Inferior parietal cortex (tissue), 1 donor: Measurements from ENCODE around the gene COG5.

Experiments
- DNase-seq: peaks from one replicate; pipeline ENCODE4 v3.0.0-alpha.2; 2016; ENCODE audit errors: extremely low spot score

COG5 gene

GRCh38 chr7:107563775-107564552, at the start of gene COG5, which contains the start of gene DUS4L:
TSS of gene COG5 (minus strand) at chr7:107563920. CDS start at chr7:107563896, 24 bp downstream.
TSS of gene DUS4L (plus strand) at chr7:107563971. CDS start at chr7:107567071, 3,100 bp downstream.
- peak; percentile 82 for DNase-seq

- no peak for DNase-seq
Observed at GRCh38 chr7:107613439-107613838, 49.7 kb upstream of the COG5 start.

GRCh38 chr7:107610323-107610722, 46.6 kb upstream of the COG5 start:
- DNase-seq: no peak

- DNase-seq: no peak
Observed at GRCh38 chr7:107609811-107610261, 46.1 kb upstream of the COG5 start.

GRCh38 chr7:107606303-107606702, 42.6 kb upstream of the COG5 start:
- no peak for DNase-seq

- peak; percentile 69 for DNase-seq
Observed at GRCh38 chr7:107605218-107605815, 41.6 kb upstream of the COG5 start.

GRCh38 chr7:107600816-107601215, 37.1 kb upstream of the COG5 start:
- DNase-seq: no peak

- DNase-seq: no peak
Observed at GRCh38 chr7:107599262-107599661, 35.5 kb upstream of the COG5 start.

GRCh38 chr7:107597953-107598352, 34.2 kb upstream of the COG5 start:
- DNase-seq: no peak

GRCh38 chr7:107597582-107597916, 33.8 kb upstream of the COG5 start:
- no peak for DNase-seq

- no peak for DNase-seq
Observed at GRCh38 chr7:107596881-107597581, 33.3 kb upstream of the COG5 start.

GRCh38 chr7:107594961-107595737, 31.4 kb upstream of the COG5 start:
- no peak for DNase-seq

GRCh38 chr7:107593025-107593410, 29.3 kb upstream of the COG5 start:
- no peak for DNase-seq

GRCh38 chr7:107592361-107593024, 28.8 kb upstream of the COG5 start:
- no peak for DNase-seq

GRCh38 chr7:107591421-107591820, 27.7 kb upstream of the COG5 start:
- no peak for DNase-seq

- DNase-seq: no peak
Observed at GRCh38 chr7:107588529-107589130, 24.9 kb upstream of the COG5 start.

GRCh38 chr7:107584716-107585115, 21.0 kb upstream of the COG5 start:
- DNase-seq: no peak

GRCh38 chr7:107582875-107583274, 19.2 kb upstream of the COG5 start:
- DNase-seq: no peak

GRCh38 chr7:107581387-107582013, 17.8 kb upstream of the COG5 start:
- DNase-seq: no peak

GRCh38 chr7:107580716-107581383, 17.1 kb upstream of the COG5 start:
- DNase-seq: no peak
